ENCODE measurements around the gene SLC22A23. TPM values are rescaled to one million over a fixed set of nuclear protein-coding genes. Genes with fewer than 3 reads are reported as not detected.
A peak's percentile ranks its signal among the peaks of the same experiment; 100 is the strongest.

SLC22A23 gene
- total RNA-seq, 1 donor from 2014 or later = 13.7 TPM

DNA sequence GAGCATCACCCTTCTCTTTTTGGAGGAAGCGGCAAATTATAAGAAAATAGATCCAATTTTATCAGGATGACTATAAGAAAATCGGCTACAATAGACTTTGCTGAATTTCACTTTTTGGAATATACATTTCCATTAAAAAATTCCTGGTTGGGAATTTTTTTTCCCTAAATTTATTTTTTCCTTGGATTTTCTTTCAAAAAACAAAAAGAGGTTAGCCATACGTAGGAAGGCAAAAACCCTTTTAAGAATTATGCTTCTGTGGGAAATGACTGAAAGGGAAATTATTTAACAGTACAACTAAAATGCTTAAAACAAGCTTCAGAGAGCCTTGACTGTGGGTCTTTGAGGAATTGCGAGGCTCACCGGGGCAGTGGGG, 86.9 kb downstream of the SLC22A23 start:
- no peak for DNase-seq

- no peak for DNase-seq
These were observed 88.2 kb downstream of the SLC22A23 start for GRCh38 chr6:3368685-3369084.

DNA sequence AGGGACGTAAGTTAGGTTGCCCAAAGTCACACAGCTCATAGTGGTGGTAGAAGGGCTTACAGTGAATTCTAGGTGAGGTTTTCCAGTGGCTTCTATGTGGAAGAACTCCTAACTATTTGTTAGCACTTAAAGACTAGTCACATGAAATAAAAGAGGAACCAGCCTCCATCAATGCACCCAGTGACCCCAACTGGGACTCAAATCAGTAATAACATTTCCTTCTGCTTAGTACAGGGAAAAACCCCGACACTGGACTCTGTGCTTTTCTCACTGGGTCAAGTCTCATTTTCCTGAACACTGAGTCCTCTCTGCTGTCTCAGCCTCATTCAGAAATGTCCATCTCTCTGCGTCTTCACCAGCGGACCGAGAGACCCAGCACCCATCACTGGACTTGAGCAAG, 89.2 kb downstream of the SLC22A23 start:
- no peak for DNase-seq

GRCh38 chr6:3366596-3367413, 90.0 kb downstream of the SLC22A23 start:
- no peak for DNase-seq

DNA sequence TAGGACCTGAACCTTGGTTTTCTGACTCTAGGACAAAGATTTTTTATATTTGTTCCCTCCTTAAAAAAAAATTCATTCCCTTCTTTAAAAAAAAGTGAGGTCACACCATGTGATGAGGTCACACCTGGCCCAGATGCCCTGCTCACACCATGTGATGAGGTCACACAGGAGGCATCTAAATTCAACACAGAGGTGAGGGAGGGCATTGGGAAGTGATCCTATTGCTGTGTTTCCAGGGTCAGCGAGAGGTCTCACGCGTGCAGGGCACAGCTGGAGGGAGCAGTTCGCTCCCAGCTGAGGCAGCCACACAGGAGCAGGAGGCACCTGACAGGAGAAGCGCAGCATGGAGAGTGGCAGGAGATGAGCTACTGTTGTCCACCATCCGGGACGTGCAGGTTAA, 92.5 kb downstream of the SLC22A23 start:
- DNase-seq = no peak

- DNase-seq = no peak
These were observed 93.4 kb downstream of the SLC22A23 start for GRCh38 chr6:3363296-3364025.

GRCh38 chr6:3361312-3362037, 95.4 kb downstream of the SLC22A23 start:
- no peak for DNase-seq

DNA sequence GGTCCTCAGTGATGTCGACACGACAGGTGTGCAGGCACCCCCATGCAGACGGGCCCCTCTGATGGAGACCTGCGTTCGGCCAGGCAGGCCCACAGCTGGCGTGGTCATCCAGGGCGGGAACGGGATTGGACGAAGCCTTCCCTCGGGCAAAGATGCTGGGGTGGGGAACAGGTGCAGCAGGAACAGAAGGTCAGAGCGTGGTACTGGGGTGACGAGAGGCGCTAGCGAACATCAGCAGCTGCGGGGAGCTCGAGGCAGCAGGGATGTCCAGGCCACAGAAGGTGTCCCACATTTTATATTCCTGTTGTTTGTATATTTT, 96.2 kb downstream of the SLC22A23 start:
- DNase-seq = no peak

GRCh38 chr6:3359973-3360726, 96.7 kb downstream of the SLC22A23 start:
- no peak for DNase-seq

- DNase-seq = no peak
These were observed 97.6 kb downstream of the SLC22A23 start for GRCh38 chr6:3359101-3359752.

DNA sequence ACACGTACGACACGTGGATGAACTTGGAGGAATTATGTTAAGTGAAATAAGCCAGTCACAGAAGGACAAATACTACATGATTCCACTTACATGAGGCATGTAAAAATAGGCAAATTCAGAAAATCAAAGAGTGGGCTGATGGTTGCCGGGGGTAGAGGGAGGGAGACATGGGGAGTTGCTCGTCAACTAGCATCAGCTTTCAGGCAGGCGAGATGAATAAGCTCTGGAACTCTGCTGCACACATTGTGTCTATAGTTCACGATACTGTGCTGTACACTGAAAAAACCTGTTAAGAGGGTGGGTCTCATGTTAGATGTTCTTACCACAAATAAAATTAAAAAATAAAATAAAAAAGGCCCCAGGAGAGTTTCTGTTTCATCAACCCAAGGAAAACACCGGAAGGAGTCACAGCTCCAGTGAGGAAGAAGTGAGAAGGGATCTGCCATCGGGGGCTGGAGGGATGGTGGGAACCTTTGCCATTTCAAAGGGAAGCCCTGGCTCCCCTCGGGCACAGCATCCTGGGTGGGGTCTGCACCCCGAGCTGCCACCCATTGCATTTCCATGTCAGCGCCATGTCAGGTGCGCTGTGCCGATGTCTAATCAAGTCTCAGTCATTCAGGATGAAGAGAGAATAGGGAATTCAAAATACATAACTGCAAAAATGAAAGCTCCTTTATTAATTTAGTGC, 98.3 kb downstream of the SLC22A23 start:
- no peak for DNase-seq

DNA sequence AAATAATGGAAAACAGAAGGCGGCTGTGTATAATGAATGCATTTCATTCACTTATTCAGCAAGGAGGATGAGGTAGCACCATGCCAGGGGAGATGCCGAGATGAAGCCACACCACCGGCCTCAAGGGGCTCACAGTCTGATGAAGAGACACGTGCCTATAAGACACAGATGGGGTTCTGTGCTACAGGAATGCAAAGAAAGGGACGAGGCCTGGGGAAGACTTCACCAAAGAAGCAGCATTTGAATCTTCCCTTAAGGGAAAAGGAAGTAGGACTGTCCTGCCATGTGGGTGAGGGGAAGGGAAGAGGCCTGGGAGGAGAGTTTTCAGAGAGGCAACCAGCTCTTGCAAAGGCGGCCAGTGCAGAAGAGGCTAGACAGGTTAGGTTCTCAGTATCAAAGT, 99.2 kb downstream of the SLC22A23 start:
- no peak for DNase-seq

DNA sequence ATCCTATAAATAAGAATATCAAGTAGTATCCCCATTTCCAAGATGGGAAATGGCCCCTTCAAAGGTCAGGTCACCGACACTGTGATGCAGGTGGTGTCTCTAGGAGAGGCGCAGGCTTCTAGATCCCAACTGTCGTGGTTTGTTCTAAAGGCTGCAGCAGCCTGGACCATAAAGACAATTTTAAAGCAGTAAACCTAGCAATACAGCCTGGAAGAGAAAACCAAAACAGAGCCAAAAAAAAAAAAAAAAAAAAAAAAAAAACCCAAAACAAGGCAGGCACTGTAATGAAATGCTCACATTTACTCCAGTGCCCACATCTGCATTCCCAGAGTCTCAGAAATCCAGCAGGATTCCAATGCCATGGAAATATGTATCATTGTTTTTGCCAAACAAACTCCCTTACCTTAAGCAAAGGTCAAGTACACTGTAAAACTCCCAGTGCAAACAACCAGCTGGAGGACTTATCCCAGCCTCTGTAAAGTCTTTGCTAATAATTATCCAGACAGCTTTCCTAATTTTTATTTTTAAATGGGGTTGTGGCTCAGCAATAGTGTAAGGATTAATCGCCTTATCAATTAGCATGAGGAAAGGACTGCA, 99.9 kb downstream of the SLC22A23 start:
- no peak for DNase-seq

DNA sequence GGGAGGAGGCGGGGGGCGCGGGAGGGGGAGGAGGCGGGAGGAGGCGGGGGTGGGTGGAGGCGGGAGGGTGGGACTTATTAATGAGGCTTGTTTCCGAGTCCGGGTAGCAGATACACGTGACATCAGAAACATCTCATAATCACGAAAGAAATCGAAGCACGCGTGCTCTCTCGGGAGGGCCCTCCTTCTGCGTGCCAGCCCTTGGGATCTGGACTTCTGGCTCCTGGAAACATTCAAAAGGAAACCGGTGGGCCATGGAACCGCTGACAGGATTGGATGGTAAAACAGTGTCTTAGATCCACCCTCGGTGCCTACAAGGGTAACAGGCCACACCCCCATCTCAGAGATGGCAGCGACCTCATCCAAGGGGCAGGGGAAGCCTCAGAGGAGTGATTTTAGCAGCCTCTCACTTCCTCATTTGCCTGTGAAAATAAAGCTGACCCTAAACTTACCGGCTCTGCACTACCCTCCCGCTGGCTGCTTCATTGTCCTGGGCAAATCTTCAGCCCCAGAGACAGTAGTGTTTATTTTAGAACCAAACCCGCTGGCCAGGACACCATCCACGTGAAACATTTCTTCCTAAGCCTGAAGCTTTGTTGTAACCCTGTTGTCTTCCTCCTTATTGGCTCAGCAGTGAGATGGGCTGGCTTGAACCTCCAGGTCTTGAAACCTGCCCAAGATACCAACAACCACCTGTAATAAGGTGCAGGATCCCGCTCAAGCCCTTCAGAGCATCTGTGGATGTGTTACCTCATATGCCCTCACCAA, 100.6 kb downstream of the SLC22A23 start:
- DNase-seq = peak; percentile 73

GRCh38 chr6:3355358-3356055, 101.3 kb downstream of the SLC22A23 start:
- DNase-seq = no peak

- DNase-seq = no peak
These were observed 101.9 kb downstream of the SLC22A23 start for GRCh38 chr6:3355011-3355357.

- no peak for DNase-seq
These were observed 102.9 kb downstream of the SLC22A23 start for GRCh38 chr6:3353939-3354338.

GRCh38 chr6:3353213-3353903, 103.5 kb downstream of the SLC22A23 start:
- no peak for DNase-seq

- no peak for DNase-seq
These were observed 104.2 kb downstream of the SLC22A23 start for GRCh38 chr6:3352678-3353077.
